Astrocyte of the spinal cord (primary cell): Measurements from ENCODE around the gene AURKB.
A peak's percentile ranks its signal among the peaks of the same experiment; 100 is the strongest.

Source experiments
- DNase-seq: peaks from one replicate; pipeline ENCODE4 v3.0.0; 2011; ENCODE audit warnings: low read depth, low spot score
- H3K4me3 ChIP-seq: 2 replicates; pipeline ENCODE4 v1.5.1; 2011; ENCODE audit warnings: low read depth, mild to moderate bottlenecking, low read length, moderate library complexity
- CTCF ChIP-seq: IDR thresholded peaks from 2 replicates; pipeline ENCODE4 v1.5.1; 2012; ENCODE audit warnings: low read depth, mild to moderate bottlenecking, low read length, inconsistent platforms
- in situ Hi-C: cut with HindIII; loops from 2 replicates; pipeline ENCODE4 v1.10.0; 2017; ENCODE audit warnings: low sequenced_read_pairs

The AURKB gene

GRCh38 chr17:8206536-8206935, 3.8 kb downstream of the AURKB start:
- no peak overlapping the region for H3K4me3 ChIP-seq
- in situ Hi-C loops: no loop called here
- TF ChIP-seq CTCF: no peak
- DNase-seq: no peak

DNA sequence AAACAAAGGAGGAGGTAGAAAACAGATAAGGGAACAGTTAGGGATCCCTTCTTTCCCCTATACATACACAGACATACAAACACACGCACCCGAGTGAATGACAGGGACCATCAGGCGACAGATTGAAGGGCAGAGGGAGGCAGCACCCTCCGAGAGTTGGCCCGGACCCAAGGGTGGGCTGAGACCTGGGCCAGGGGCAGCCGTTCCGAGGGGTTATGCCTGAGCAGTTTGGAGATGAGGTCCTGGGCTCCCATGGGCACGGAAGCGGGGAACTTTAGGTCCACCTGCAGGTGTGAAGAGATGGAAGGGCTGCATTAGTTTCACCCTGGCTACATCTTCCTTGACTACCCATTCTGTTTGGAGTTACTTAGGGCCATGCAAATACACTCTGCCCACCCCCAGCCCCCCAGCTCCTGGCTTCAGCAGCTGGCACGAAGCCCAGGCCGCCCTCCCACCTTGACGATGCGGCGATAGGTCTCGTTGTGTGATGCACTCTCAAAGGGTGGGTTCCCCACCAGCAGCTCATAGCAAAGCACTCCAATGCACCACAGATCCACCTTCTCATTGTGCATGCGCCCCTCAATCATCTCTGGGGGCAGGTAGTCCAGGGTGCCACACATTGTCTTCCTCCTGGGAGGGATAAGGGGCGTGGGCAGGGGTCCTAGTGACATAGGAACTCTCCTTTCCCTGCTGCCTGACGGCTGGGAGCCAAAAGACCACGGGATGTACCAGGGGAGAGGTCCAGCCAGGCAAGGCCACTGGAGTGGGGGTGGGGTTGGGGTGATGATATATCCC, 5.4 kb downstream of the AURKB start:
- no peak overlapping the region for H3K4me3 ChIP-seq
- in situ Hi-C loops: no loop called here
- DNase-seq: no peak
- TF ChIP-seq CTCF: no peak

DNA sequence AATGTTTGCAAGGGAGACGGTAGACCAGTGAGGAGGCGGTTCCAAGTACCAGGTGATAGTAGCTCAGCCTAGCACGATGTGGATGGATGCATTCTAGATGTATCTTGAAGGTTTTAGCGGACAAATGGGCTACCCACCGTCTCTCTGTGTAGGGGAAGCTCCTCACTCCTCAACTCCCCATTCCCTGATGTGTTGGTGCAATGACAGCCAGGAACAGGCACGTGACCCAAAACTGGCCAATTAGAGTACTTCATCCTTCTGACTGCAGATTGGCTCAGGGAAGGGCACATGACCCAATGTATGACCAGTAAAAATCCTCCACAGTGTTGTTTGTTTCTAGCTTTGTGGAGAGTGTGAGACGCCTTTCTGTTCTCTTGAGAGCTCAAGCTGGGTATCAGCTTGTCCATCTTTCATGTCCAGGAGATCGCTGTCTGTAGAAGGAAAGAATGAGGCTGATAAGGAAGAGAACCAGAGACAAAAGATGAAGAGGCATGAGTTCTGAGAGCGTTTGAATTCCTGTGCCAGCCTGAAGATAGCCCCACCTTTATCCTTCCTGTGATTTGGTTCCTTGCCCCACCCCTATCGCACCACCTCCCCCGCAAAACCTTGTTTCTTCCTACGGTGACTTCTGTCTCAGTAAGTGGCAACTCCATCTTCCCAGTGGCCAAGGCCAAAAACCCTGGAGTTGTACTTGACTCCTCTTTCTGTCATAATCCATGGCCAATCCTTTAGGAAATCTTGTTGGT, 18.1 kb downstream of the AURKB start:
- in situ Hi-C loops: no loop called here
- no peak for TF ChIP-seq CTCF
- H3K4me3 ChIP-seq: peak overlapping the region; percentile 35
- peak; percentile 92 for DNase-seq

DNA sequence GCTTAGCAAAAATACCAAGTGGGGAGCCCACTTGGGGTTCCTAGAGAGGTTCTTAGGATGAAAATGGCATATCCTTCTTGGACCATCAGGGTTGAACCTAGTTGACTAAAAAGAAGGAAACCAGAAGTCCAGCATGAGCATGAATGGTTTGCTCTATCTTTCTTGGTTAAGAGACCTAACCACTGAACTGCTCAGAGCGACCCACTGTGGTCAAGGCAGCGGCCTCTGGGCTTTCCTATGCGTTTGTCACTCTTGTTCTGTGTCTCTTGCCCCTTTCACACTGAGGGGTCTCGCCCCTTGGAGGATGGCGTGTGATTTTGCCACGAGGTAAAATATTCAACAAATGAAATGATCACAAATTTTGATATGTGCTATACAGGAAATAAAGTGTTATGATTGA, 19.9 kb downstream of the AURKB start:
- in situ Hi-C loops: no loop called here
- no peak for DNase-seq
- no peak for TF ChIP-seq CTCF
- peak overlapping the region; percentile 23 for H3K4me3 ChIP-seq

DNA sequence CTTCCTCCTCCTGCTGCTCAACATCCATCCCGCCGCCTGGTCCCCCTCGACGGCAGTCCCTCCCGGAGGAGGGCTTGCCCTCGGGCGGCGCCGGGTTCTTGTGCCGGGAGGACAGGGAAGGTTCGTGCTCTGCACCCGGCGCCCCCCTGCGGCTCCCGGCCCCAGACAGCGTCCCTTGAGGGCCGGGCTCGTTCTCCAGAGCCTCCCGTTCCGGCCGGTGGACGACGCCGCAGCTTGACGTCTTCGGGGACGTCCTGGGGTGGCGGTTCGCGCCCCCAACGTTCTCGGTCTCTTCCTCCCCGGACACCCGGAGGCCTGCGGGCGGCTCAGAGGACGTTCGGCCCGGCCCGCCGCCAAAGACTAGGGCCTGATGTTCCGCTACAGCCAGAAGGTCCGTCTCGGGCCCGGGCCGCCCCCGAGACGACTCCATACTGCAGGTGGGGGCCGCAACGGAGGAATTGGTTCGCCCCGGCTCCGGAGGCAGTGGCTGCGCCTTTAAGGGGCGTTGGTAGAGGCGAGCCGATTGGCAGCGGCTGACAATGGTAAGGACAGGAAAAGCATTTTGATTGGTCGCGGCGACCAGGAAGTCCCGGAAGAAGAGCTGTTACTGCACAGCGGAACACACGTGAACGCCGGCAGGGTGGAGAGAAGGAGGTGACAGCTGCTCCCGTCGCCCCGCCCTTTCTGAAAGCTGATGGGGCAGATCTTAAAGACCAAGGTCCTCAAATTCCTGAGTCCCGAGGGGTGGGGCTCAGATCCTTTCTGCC, 20.5 kb downstream of the AURKB start, which contains the start of gene BORCS6:
TSS of gene BORCS6 (minus strand) at position 470 of the 767 bp plus-strand sequence. CDS start at position 430, 40 bp downstream.
- TF ChIP-seq CTCF: no peak
- DNase-seq: peak; percentile 99
- in situ Hi-C loops: no loop called here
- peak within 1 kb of the TSS; percentile 80 for H3K4me3 ChIP-seq

GRCh38 chr17:8189041-8189710, 21.2 kb downstream of the AURKB start:
- in situ Hi-C loops: no loop called here
- peak overlapping the region; percentile 80 for H3K4me3 ChIP-seq
- DNase-seq: no peak
- TF ChIP-seq CTCF: no peak
